H1 (cell line): ENCODE results near the gene OR4Q3. TPM values are rescaled to one million over a fixed set of nuclear protein-coding genes. Genes with fewer than 3 reads are reported as not detected.
"Not testable (repeated sequence)": the region's sequence is repeated elsewhere in the genome, so short reads cannot be mapped to it uniquely, and the experiment has no call there.

ENCODE experiments used
- CTCF ChIA-PET: fragments of 300-600 bp; sonication (Branson Sonifier 250); formaldehyde crosslinking; loops from one replicate; lab custom pipeline; 2021; ENCODE audit not compliant: partially characterized antibody; lab: Charles Lee
- POLR2A ChIA-PET: fragments of 300-600 bp; sonication (Branson Sonifier 250); formaldehyde crosslinking; loops from one replicate; lab custom pipeline; 2021; ENCODE audit warnings: inconsistent platforms; ENCODE audit not compliant: partially characterized antibody; lab: Charles Lee
- DNase-seq, 2 experiments: peaks; one replicate each; pipeline versions ENCODE4 v3.0.0 to v3.0.0-alpha.2; 2010 to 2022; ENCODE audit warnings: low spot score in 2 of 2, low read depth in 1 of 2, mixed read lengths in 1 of 2
- FAIRE-seq: peaks from 2 replicates; lab custom pipeline; 2011; peaks lifted over from hg19 to GRCh38; lab: Jason Lieb, UNC
- H2AFZ ChIP-seq: 2 replicates; pipeline ENCODE4 v1.8.1; 2012; ENCODE audit warnings: low read length, inconsistent platforms
- H2AK5ac ChIP-seq: 2 replicates; pipeline ENCODE4 v1.6.1; 2013; ENCODE audit warnings: low read depth, low read length
- H2BK120ac ChIP-seq: replicated peaks from 2 replicates; pipeline ENCODE3; 2013; ENCODE audit warnings: low read depth, low read length, inconsistent platforms
- H2BK12ac ChIP-seq: 2 replicates; pipeline ENCODE4 v1.6.1; 2013; ENCODE audit warnings: low read depth, low read length
- H2BK15ac ChIP-seq: 2 replicates; pipeline ENCODE4 v1.6.1; 2013; ENCODE audit warnings: low read length
- H2BK20ac ChIP-seq: 2 replicates; pipeline ENCODE4 v1.6.1; 2013; ENCODE audit warnings: low read length
- H2BK5ac ChIP-seq: 2 replicates; pipeline ENCODE4 v1.6.1; 2013; ENCODE audit warnings: low read depth, low read length
- H3K14ac ChIP-seq: 2 replicates; pipeline ENCODE4 v1.6.1; 2013; ENCODE audit warnings: inconsistent platforms; ENCODE audit not compliant: insufficient read length
- H3K18ac ChIP-seq: 2 replicates; pipeline ENCODE4 v1.6.1; 2013; ENCODE audit warnings: low read length; ENCODE audit errors: extremely low read depth
- H3K23ac ChIP-seq: 2 replicates; pipeline ENCODE4 v1.6.1; 2013; ENCODE audit warnings: inconsistent platforms; ENCODE audit not compliant: insufficient read length
- H3K23me2 ChIP-seq: 2 replicates; pipeline ENCODE4 v1.6.1; 2013; ENCODE audit warnings: low read depth, low read length
- H3K27ac ChIP-seq: 2 replicates; pipeline ENCODE4 v1.6.1; 2011; ENCODE audit warnings: low read depth, low read length, inconsistent platforms
- H3K27me3 ChIP-seq, 4 experiments: replicated peaks in 1 of 4; 1 replicate in 1 of 4; 2 replicates in 3 of 4; pipeline versions ENCODE4 v1.6.1 to v1.8.1; 2011 to 2013; ENCODE audit warnings: low read length in 3 of 4, mild to moderate bottlenecking in 3 of 4, inconsistent platforms in 2 of 4, mixed read lengths in 2 of 4, moderate library complexity in 1 of 4; ENCODE audit not compliant: control insufficient read depth in 3 of 4, insufficient read depth in 3 of 4; ENCODE audit errors: extremely low read depth in 1 of 4
- H3K36me3 ChIP-seq, 4 experiments: 2 replicates each; pipeline versions ENCODE4 v1.6.1 to v1.8.1; 2011 to 2013; ENCODE audit warnings: mild to moderate bottlenecking in 4 of 4, low read length in 3 of 4, moderate library complexity in 2 of 4, control low read depth in 1 of 4, inconsistent platforms in 1 of 4; ENCODE audit not compliant: insufficient read depth in 4 of 4, control insufficient read depth in 2 of 4
- H3K4ac ChIP-seq: replicated peaks from 2 replicates; pipeline ENCODE3; 2013; ENCODE audit warnings: low read length, low read depth, mixed read lengths, inconsistent platforms; ENCODE audit not compliant: insufficient read length
- H3K4me1 ChIP-seq, 4 experiments: replicated peaks in 1 of 4; 1 replicate in 1 of 4; 2 replicates in 3 of 4; pipeline versions ENCODE4 v1.6.1 to v1.8.1; 2011 to 2013; ENCODE audit warnings: low read length in 3 of 4, inconsistent platforms in 2 of 4, mixed read lengths in 1 of 4; ENCODE audit not compliant: insufficient read depth in 4 of 4, control insufficient read depth in 3 of 4
- H3K4me2 ChIP-seq, 2 experiments: 2 replicates each; pipeline versions ENCODE4 v1.6.1 to v1.8.1; 2011 to 2013; ENCODE audit warnings: low read depth in 2 of 2, low read length in 2 of 2, control low read depth in 1 of 2, inconsistent platforms in 1 of 2, mild to moderate bottlenecking in 1 of 2; ENCODE audit not compliant: insufficient read depth in 1 of 2
- H3K4me3 ChIP-seq, 4 experiments: fragments of 200-600, 300-600 bp in 1 of 4; sonication (generic), shearing (Covaris generic), sonication (Bioruptor Twin) in 1 of 4; 2 replicates each; pipeline versions ENCODE4 v1.5.1 to v1.8.1; 2011 to 2016; ENCODE audit warnings: low read length in 4 of 4, low read depth in 3 of 4, control low read depth in 2 of 4, inconsistent platforms in 2 of 4, mild to moderate bottlenecking in 2 of 4, mixed read lengths in 1 of 4, moderate library complexity in 1 of 4; ENCODE audit not compliant: insufficient read depth in 2 of 4; ENCODE audit errors: extremely low read depth in 1 of 4
- H3K56ac ChIP-seq: replicated peaks from 2 replicates; pipeline ENCODE3; 2013; ENCODE audit warnings: low read depth, mild to moderate bottlenecking, mixed read lengths, low read length, inconsistent platforms; ENCODE audit not compliant: insufficient read length
- H3K79me1 ChIP-seq: 2 replicates; pipeline ENCODE4 v1.6.1; 2013; ENCODE audit warnings: low read depth, low read length, control low read depth
- H3K79me2 ChIP-seq, 2 experiments: 2 replicates each; pipeline versions ENCODE4 v1.6.1 to v1.8.1; 2012 to 2013; ENCODE audit warnings: low read length in 2 of 2, mild to moderate bottlenecking in 2 of 2, inconsistent platforms in 1 of 2; ENCODE audit not compliant: insufficient read depth in 2 of 2, control insufficient read depth in 1 of 2
- H3K9ac ChIP-seq, 4 experiments: replicated peaks in 1 of 4; 1 replicate in 1 of 4; 2 replicates in 3 of 4; pipeline versions ENCODE4 v1.6.1 to v1.8.1; 2011 to 2013; ENCODE audit warnings: low read depth in 3 of 4, low read length in 3 of 4, control low read depth in 2 of 4, mild to moderate bottlenecking in 2 of 4, moderate library complexity in 2 of 4, inconsistent platforms in 1 of 4; ENCODE audit errors: extremely low read depth in 1 of 4
- H3K9me3 ChIP-seq, 2 experiments: 2 replicates each; pipeline versions ENCODE4 v1.6.1 to v1.8.1; 2012 to 2013; ENCODE audit warnings: mild to moderate bottlenecking in 2 of 2, moderate library complexity in 2 of 2, control low read depth in 1 of 2, inconsistent platforms in 1 of 2, low read depth in 1 of 2, low read length in 1 of 2, mixed read lengths in 1 of 2; ENCODE audit not compliant: insufficient read depth in 2 of 2
- H4K20me1 ChIP-seq, 2 experiments: replicated peaks in 1 of 2; 2 replicates each; pipeline versions ENCODE3 to v1.8.1; 2011 to 2013; ENCODE audit warnings: inconsistent platforms in 2 of 2, low read length in 2 of 2, mild to moderate bottlenecking in 1 of 2; ENCODE audit not compliant: insufficient read depth in 2 of 2, control insufficient read depth in 1 of 2
- H4K5ac ChIP-seq: 2 replicates; pipeline ENCODE4 v1.6.1; 2013; ENCODE audit warnings: low read length, low read depth, mixed read lengths, inconsistent platforms; ENCODE audit not compliant: insufficient read length
- H4K8ac ChIP-seq: 2 replicates; pipeline ENCODE4 v1.8.0; 2013; ENCODE audit warnings: mild to moderate bottlenecking, moderate library complexity, low read length, inconsistent platforms; ENCODE audit not compliant: insufficient read depth; ENCODE audit errors: extremely low read depth
- H4K91ac ChIP-seq: replicated peaks from 2 replicates; pipeline ENCODE3; 2013; ENCODE audit warnings: low read length, mixed read lengths, inconsistent platforms; ENCODE audit not compliant: insufficient read length
- WGBS, 2 experiments: shearing (Covaris generic) in 1 of 2; methylation state at CpG; one replicate each; pipeline versions ENCODE4 v1.1.6 to v1.1.7; 2013 to 2015; ENCODE audit warnings: low lambda C conversion rate in 2 of 2, mixed read lengths in 2 of 2, inconsistent platforms in 1 of 2, low coverage in 1 of 2, missing lambda C conversion rate in 1 of 2; ENCODE audit not compliant: insufficient replicate concordance in 2 of 2, insufficient coverage in 1 of 2, insufficient read length in 1 of 2; ENCODE audit errors: extremely low coverage in 1 of 2, missing lambda C conversion rate in 1 of 2; 5-methylcytosine and 5-hydroxymethylcytosine counted together
- polyA plus RNA-seq, 7 experiments: library from polyadenylated mRNA; depleted of rRNA in 3 of 7; stranded (reverse) in 5 of 7; unstranded in 2 of 7; fragments of >200 nt in 5 of 7; fragments of 200-250 nt in 2 of 7; gene quantifications; 1 replicate in 5 of 7; 2 replicates in 1 of 7; 4 replicates in 1 of 7; pipeline versions ENCODE4 v1.2.1 to v1.2.3, GENCODE V29; 2011 to 2013; ENCODE audit warnings: missing spikeins in 2 of 7, mixed read lengths in 2 of 7
- total RNA-seq: library from RNA; stranded (reverse); fragmentation: NEBNext Ultra II Directional; extraction: Animal tissue kit (Norgen Biotek cat#: 25700); gene quantifications from 2 replicates; pipeline ENCODE4 v1.2.1, GENCODE V29; 2021

The OR4Q3 gene
- total and polyA plus RNA-seq, 2 of the 8 experiments (the other 6 are each of a cell fraction or from before 2014, with no cell fraction given), result not detected

- H3K23me2 ChIP-seq, H2BK12ac ChIP-seq, H2BK15ac ChIP-seq, H2BK5ac ChIP-seq, H3K79me2 ChIP-seq, H2AK5ac ChIP-seq, H3K23ac ChIP-seq, H3K4me3 ChIP-seq, H3K27ac ChIP-seq, H3K4me1 ChIP-seq, H3K79me1 ChIP-seq, H3K18ac ChIP-seq, CTCF ChIA-PET, H2BK20ac ChIP-seq, H3K36me3 ChIP-seq, H2AFZ ChIP-seq, H4K5ac ChIP-seq, H2BK120ac ChIP-seq, H3K4me2 ChIP-seq, H4K8ac ChIP-seq, H4K91ac ChIP-seq, H4K20me1 ChIP-seq, DNase-seq, H3K14ac ChIP-seq, H3K27me3 ChIP-seq, FAIRE-seq, H3K9ac ChIP-seq, H3K4ac ChIP-seq, H3K56ac ChIP-seq, POLR2A ChIA-PET: not testable (repeated sequence)
- H3K9me3 ChIP-seq, result peaks cover 35 to 41% of the 10 kb centered on the region in 2 experiments
- WGBS, 2 experiments, result 84% methylated on average over 3 of the region's 3 CpGs; no CpG with 5 or more reads in 1 of the 2 experiments
Observed at GRCh38 chr14:19733893-19734292, 9.5 kb upstream of the OR4Q3 start.

- H3K36me3 ChIP-seq, H4K20me1 ChIP-seq, H2BK5ac ChIP-seq, H3K27me3 ChIP-seq, H2BK120ac ChIP-seq, CTCF ChIA-PET, H4K91ac ChIP-seq, H2AK5ac ChIP-seq, H3K4me3 ChIP-seq, H4K5ac ChIP-seq, H3K79me1 ChIP-seq, H2AFZ ChIP-seq, H3K18ac ChIP-seq, H2BK12ac ChIP-seq, POLR2A ChIA-PET, H2BK20ac ChIP-seq, H3K79me2 ChIP-seq, H3K23ac ChIP-seq, H3K27ac ChIP-seq, H3K56ac ChIP-seq, FAIRE-seq, H3K4me1 ChIP-seq, H3K14ac ChIP-seq, H3K4ac ChIP-seq, DNase-seq, H4K8ac ChIP-seq, H3K9ac ChIP-seq, H3K23me2 ChIP-seq, H2BK15ac ChIP-seq, H3K4me2 ChIP-seq: not testable (repeated sequence)
- peaks cover 35 to 43% of the 10 kb centered on the region in 2 experiments for H3K9me3 ChIP-seq
Observed at GRCh38 chr14:19752316-19752715, 8.9 kb downstream of the OR4Q3 start.
